GM18520 (cell line): ENCODE results near the gene HHEX.

Experiments
- ATAC-seq: cut with Tn5 transposase; IDR thresholded peaks from one replicate; pipeline ENCODE4 v1.9.1; 2021; ENCODE audit not compliant: unreplicated experiment

HHEX gene

DNA sequence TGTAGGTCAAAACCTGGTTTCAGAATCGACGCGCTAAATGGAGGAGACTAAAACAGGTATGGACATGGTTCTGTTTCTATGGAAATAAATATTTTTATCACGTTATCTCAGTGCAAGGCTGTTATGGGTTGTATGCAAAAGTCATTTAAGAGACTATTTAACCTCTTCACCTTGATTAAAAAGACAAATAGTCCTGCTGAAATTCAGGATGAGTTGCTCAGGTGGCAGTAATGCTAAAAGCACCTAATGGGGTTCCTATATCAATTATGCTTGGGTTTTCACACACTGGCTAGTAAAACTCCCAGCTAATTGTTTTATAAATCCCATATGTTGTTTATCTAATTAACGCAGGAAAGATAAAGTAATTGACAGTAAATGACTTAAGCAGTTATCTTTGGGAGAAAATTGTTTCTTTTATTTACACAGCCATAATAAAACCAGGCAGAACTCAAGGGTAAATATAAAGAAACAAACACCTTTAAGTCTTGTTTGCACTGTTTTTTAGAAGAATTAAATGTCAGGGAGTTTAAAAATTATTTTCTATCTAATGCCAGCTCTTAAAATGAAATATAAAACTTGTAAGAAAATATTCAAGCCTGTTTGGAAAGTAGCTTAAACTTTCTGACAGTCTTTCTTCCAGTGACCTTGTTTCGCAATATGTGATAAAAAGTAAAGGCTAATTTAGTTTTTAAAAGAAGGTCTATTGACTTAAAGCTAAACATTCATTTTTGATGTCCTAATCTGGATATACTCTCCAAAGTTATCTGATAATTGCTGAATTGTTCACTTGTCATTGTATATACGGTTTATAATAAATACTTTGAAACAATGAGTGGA is 3.2 kb downstream of the HHEX start:
- ATAC-seq = no peak

DNA sequence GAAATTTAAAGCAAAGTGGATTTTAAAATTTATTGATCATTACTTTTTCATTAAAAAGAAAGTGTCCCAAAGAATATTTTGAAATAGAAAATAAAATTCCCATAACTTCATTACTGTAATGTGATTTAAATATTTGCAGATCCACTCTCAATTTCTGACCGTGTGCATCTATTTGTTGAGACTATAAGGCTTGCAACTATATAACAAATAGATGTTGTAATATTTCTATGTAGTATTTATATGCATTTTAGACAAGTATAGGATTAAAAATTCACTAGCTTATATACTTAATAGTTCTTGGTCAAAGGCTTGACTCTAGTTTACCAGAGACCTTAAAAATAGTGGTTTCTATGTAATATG is 3.8 kb downstream of the HHEX start:
- no peak for ATAC-seq

DNA sequence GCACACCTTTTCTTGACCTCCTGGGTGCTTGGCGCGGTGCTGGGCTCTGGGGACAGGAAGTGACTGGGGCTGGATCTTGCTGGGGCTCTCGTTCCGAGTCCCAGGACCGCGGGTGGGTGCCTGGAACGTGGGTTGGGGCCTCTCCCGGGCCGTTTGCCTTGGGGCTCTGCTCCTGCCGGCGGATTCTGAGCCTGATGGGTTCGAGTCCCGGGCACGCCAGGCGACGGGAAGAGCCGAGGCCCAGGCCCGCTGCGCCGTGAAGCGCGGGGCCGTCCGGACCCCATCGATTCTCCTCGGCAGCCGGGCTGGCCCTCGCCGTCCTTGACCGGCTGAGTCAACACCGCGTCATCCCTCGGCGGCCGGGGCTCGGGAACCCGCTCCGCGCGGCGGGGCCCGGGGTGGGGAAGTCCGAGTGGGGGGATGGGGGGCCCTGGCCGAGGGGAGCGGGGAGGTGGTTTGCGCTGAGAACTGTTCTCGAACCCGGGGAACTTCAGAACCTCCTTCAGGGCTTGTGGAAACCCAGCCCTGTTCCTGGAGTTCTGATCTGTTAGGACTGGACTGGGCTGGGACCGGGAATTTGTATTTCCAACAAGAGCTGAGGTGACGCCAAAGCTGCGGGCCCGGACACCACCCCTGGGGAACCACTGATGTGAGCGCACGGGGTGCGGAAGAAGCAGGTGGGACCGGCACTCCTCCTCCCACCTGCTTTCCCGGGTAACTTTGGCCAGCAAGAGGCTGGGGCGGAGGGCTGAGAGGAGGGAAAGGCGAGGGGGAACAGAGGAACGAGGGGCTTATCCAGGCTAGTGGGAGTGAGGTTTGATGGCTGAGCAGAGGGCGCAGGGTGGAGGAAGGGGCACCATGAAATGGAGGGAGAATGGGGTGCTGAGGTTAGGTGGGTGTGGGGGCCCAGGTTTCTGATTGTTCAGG is 6.2 kb downstream of the HHEX start:
- ATAC-seq = no peak

DNA sequence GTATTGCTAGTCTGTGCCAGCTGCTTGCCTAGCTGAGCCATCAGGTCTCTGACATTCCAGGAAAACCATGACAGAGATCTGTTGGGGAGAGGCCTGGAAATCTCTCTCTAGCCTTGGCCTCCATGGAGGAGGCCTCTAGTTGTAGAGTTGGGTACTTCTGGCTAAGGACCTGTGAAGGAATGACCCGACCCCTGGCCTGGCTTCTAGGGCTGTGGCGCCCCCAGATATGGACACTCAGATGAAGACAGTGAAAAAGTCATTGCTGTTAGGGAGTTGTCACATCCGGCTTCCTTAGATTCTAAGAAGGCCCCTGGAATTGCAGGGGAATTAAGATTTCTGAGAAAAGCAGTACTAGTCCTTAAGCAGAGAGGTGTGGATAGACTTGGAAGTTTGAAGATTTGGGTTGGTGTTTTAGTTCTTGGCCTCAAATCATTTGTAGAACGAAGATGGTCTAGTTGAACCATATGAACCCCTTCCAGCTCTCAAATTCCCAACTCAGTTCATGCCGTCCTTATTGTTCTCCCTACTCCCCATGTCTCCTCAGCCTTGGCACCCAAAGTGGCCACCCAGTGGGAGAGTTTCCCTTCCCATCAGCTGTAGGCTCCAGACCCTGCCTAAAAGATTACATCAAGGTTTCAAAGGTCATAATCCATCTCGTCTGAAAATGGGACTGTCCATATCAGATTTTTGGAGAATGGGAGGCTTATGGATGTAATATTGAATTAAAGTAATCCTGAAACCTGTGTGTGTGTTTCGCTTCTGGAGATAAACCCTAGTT is 7.0 kb downstream of the HHEX start:
- no peak for ATAC-seq

DNA sequence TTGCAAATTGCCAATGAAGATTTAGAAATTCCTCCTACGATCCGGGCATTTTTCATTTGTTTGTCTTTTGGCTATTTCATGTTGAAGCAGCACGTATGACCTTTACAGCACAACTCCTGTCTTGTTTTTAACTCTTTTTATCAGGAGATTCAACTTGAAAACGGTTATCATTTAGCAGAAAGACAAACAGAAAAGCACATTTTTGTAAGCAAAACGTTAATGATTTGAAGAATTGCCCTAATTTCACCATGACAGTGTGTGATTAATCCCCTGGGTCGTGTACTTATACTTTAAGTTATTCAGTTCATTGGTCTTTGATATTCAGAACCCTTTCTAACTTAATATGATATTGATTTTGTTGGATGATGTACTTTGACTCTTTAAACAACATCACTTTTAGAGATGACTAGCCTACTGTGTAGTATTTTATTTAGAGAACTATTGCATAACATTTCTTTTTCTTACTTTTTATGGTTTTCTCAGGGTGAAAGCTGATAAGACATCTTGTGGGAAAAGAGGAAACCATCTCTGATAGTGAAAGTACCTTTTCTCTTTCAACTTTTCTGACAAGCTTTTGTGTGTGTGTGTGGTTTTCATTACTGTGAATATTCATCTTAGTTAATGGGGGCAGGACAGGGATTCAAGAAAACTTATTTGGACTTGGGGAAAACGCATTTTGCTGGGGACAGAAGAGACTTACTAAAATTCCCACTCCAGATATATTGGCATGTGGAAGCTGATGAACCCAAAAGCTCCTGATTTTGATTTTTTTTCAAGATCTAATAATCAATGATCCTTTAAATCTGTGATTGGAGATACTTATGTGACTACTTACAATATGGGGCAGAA is 8.1 kb downstream of the HHEX start:
- no peak for ATAC-seq

DNA sequence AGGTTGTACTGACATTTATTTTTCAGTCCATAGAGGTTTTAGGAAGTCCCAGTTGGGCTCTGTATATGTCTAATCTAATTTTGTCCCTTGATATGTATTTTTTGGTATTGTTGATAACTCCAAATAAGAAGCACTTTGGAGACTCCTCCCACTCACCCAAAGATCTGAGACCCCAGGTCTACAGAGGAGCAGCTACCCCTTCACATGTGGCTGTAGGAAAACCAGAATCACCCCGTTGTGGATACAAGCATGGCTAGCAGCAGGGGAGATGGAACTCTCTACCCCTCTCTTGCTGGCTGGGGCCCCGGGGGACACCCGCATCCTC is 9.4 kb downstream of the HHEX start:
- no peak for ATAC-seq

DNA sequence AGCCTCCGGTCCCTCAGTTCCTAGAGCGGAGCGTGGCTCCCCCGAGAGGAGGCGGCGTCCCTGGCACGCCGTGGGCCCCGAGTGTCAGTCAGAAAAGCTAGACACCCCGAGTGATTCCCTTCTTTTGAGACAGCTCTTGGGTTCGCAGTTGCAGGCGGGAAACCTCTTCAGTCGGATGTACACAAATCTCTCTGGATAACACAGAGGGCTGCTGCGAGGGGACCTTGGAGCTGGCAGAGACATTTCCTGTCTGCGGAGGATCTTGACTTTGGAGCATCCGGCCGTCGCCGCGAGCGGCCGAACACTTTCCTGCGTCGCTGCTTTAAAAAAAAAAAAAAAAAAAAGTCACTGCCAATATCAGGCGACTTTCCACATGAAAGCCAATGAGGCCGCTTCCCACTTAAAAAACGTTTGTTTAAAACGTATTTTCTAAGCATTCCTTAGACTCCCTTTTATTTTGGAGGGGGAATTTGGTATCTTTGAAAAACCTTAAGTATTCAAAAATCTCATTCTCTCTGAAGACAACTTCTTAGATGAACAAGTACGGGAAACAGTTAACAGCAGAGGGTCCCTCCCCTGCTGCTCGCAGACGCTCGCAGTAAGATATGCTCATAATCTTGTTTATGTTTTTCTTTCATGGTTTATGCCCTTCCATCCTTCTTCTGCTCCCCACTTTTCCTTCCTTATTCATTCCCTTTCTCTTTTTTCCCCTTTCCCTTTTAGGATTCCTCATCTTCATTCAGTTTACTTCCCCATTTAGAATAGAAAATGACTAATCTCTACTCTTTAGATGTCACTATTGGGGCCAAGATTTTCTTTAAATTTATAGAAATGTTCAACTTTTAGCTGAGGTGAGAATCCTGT is 10.0 kb downstream of the HHEX start:
- ATAC-seq = no peak

DNA sequence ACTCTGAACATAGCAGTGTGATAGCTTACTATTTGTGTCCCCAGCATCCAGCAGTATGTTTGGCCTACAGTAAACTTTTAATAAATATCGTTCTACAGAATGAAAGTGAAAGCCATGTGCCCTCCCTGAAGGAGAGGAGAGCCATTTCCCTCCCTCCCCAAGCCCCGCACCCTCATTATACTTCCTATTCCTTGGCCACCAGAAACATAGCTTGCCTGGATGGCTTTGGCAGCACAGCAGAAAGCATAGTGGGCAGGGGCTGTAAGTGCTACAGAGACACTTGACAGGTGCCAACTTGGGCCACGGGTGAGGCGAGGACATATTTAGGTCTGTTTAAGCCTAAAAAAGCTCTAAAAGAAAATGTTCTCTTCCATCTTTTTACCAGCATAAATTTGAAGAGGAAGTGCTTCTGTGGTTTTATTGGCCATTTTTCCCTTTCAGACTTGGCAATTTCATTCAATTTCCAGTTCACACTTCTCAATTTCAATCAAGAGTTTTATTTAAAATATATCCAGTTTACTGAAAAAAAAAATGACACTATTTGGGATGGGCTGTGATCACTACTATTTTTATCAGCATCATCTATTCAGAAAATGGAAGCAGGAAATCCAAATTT is 12.7 kb downstream of the HHEX start:
- ATAC-seq = no peak

DNA sequence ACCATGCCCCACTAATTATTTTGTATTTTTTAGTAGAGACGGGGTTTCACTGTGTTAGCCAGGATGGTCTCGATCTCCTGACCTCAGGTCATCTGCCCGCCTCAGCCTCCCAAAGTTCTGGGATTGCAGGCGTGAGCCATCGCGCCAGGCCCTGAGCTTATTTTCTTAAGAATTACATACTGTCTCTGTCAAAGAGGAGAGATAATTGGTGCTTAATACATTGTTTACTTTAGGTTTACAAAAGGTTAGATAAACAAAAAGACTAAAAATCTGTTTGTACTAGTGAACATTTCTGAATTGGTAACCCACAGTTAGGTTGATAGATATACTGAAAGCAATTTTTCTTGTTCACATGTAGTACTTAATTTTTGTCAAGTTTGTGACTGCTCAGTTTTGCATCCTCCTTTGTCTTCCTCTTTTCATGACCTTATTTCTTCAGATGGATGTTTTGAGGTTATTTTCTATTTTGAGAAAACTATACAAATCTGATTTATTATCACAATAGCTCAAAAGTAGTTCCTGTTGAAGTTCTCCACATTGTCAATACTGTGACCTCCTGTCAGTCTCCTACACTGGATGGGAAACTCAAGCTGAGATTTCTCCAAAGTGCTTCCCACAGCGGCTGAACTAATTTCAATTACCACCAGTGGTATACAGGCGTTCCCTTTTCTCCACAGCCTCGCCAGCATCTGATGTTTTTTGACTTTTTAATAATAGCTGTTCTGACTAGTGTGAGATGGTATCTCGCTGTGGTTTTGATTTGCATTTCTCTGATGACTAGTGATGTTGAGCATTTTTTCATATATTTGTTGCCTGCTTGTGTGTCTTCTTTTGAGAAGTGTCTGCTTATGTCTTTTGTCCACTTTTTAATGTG is 22.5 kb downstream of the HHEX start:
- ATAC-seq = no peak

DNA sequence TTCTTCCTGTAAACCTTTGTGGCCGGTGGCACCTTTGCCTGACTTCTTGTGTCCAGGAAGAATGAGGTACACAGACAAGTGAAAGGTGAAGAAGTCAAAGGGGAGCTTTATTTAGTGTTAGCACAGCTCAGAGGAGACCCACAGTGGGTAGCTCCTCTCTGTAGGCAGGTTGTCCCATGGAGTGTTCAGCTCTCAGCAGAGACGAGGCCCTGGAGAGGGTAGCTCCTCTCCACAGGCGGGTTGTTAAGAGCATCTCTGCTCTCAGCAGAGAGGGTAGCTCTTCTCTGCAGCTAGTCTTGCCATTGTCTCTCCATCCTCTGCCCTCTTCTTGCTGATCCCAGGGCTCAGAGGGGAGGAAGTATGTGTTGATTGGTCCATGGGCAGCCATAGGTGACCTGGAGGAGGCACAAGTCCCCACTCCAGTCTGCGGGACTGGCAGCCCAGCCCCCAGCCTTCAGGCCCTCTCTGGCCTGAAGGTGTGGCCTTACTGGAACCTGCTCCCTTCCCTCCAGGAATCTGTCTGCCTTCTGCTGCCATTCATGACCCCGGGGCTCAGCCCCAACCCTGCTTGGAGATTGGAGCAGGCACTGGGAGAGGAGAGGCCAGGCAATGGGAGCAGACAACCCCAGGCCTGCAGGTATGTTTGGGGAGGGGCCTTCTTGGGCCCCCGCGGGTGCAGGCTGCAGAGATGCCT is 24.5 kb downstream of the HHEX start:
- no peak for ATAC-seq

DNA sequence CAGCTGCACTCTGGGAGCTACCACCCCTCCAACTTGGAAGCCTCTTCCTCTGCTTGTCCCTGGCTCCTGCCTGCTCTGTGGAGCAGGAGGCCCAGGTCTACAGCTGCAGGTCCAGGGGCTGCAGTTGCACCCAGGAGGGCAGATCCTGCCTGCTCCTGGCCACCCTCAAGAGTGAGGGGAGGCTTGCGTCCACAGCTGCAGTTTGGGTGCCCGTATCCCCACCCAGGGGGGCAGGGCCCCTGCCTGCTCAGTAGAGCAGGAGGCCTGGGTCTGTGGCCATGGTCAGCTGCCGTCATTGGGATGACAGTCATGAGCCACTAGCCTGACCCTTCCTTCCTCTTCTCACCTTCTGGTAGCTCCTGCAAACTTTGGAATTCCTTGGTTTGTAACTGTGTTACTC is 25.1 kb downstream of the HHEX start:
- no peak for ATAC-seq

DNA sequence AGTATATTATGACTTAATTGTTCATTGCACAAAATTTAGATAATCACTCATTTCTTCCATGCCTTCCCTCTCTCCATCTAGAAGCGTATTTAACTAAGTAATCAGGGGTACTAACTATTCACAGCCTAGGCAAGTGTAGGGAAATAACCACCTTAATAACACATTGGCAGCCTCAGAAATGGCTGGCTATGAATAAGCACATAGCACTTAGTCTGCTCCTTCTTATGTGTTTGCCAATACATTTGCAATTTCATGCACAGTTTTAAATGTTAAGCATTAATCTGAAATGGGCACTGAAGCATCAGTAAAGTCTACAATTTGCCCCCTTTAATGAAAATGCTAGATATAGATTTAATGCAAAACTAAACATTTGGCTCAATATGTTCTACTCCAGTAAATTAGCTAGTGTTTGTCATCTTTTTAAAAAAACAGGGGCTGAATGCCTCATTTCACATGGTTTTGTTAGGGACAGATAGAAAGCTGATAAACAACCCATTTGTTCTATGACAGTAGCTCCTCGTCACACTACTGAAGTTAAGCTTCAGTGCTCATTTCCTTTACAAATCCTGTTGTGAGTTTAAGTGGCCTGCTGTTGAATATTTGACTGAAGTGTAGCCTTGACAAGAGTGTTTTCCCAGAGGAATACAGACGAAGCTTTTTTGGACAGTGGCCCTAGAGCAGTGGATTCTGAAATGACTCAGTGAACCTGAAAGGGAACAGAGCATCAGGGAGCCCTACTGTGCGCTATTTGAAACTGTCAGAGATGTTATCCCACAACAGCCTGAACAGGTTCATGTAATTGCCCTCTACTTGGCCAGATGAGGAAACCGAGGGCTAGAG is 30.5 kb downstream of the HHEX start:
- ATAC-seq = no peak

DNA sequence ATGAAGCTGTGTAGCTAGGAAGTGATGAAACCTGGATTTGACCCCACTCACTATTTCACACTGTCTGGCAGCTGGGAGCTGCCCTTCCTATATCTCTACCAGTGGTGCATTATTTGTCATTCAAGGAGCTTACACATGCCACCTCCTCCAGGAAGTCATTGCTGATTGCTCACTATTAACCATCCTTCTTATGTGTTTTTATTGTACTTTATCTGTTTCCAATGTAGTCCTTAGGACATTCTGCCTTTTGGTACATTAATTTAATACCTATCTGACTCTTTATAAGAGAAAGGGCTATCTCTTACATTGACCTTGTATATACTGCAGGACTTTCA is 31.0 kb downstream of the HHEX start:
- ATAC-seq = no peak

DNA sequence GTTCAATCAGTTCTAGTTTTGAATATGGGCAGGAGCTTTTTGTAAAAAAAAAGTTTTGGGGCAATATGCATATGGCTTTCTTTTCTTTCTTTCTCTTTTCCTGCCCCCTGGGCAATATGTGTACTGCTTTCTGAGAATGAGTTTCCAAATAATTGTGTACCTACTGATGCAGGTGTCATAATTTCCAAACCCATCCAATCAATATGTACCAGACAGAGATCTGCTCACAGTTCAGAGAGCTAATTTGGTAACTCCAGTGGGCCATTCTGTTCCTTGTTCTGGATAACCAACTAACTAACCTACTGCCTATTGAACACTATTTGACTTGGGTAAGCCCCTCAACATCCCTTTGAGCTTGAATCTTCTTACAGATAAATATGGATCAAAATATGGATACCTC is 32.6 kb downstream of the HHEX start:
- no peak for ATAC-seq

DNA sequence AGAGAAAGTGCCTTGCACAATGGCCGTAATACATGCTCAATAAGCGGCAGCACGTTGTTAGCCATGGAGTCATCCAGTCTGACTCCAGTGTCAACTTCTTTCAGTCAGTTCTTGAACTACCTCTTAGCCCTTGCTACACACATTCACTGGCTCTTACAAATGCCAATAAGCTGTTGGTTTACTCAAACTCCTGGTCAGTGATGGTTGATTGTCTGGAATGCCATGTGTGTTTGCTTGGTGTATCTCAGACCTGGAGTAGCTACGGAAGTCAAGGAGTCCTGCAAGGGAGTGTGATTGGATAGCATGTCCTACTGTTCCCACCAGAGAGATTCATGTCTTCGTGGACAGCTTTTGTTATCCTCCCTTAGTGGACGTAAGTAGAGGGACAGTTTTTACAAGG is 37.4 kb downstream of the HHEX start:
- no peak for ATAC-seq

DNA sequence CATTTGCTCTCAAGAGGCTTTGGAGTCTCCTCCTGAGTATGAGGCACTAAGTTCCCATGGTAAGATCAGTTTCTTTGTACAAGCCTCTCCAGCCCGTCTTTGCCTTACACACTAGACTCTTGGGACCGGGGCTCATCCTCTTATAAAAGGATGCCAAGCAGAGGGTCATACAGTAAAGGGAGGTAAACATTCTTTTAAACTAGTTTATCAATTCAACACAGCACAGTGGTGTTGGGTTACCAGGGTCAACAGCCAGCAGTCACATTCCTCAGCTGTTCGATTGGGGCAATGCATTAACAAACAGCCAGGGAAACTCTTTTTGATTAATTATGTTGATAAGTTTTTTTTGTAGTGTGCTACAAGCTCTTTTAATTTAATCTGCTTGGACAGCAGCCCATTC is 37.8 kb downstream of the HHEX start:
- no peak for ATAC-seq

DNA sequence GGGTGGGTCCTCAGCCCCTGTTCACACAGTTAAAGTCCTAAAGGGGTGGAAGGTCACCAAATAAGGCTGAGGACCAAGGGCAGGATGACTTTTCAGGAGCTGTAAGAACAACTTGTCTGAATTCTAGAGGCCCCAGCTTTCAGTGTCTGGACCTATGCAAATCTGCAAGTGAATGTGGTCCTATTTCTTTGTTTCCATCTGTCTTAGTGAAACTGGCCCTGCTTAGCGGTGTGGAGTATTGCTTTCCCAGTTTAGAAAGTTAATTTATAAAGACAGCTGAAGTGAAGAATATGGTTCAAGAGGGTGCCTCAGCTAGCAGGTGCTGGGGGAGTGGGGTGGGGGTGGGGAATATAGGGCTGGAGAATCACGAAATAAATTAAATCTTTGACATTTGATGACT is 40.1 kb downstream of the HHEX start:
- ATAC-seq = no peak
